Measurements from ENCODE around the gene PRR13.

PRR13 gene

DNA sequence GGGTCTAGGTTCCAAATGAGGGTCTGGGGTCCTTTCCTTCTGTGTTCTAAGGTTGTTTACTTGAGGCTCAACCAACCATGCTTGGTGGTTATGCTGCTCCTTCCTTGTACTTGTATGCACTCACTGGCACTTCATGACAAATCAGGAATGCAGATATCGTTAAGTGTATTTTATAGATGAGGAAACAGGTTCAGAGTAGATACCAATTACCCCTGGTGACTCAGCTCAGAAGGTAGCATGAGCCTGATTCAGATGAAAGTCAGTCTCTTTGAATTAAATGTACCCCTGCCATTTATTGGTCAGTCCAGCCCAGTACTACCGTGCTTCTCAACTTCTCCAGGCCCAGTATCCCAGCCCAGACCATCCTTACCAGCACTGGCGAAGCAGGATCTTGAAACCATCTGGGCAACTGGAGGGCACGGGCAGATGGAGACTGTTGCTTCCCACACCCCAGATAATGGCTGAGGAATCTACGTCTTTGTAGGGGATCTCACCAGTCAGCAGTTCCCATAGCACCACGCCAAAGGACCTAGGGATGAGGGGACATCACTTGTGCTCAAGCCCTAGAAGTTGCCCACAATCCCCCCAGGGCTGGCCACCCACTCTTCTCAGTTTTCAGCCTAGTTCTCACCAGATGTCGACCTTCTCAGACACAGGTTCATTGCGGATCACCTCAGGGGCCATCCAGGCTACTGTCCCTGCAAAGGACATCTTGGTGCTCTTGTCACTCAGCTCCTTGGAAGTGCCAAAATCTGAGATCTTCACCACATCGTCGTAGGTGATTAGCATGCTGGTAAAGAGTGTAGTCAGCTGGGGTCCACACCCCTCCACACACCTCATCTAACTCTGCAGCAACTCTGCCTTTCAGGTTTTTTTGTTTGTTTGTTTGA lies 43.4 kb downstream of the PRR13 start:
- TF ChIP-seq, protein P1, sequence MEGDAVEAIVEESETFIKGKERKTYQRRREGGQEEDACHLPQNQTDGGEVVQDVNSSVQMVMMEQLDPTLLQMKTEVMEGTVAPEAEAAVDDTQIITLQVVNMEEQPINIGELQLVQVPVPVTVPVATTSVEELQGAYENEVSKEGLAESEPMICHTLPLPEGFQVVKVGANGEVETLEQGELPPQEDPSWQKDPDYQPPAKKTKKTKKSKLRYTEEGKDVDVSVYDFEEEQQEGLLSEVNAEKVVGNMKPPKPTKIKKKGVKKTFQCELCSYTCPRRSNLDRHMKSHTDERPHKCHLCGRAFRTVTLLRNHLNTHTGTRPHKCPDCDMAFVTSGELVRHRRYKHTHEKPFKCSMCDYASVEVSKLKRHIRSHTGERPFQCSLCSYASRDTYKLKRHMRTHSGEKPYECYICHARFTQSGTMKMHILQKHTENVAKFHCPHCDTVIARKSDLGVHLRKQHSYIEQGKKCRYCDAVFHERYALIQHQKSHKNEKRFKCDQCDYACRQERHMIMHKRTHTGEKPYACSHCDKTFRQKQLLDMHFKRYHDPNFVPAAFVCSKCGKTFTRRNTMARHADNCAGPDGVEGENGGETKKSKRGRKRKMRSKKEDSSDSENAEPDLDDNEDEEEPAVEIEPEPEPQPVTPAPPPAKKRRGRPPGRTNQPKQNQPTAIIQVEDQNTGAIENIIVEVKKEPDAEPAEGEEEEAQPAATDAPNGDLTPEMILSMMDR (IDR thresholded peaks at IDR 0.05; ENCODE audit: borderline replicate concordance, insufficient read depth, low read depth, low read length) = no peak
- H3K4me3 ChIP-seq (ENCODE audit: low read depth, low read length) = no peak overlapping the region

DNA sequence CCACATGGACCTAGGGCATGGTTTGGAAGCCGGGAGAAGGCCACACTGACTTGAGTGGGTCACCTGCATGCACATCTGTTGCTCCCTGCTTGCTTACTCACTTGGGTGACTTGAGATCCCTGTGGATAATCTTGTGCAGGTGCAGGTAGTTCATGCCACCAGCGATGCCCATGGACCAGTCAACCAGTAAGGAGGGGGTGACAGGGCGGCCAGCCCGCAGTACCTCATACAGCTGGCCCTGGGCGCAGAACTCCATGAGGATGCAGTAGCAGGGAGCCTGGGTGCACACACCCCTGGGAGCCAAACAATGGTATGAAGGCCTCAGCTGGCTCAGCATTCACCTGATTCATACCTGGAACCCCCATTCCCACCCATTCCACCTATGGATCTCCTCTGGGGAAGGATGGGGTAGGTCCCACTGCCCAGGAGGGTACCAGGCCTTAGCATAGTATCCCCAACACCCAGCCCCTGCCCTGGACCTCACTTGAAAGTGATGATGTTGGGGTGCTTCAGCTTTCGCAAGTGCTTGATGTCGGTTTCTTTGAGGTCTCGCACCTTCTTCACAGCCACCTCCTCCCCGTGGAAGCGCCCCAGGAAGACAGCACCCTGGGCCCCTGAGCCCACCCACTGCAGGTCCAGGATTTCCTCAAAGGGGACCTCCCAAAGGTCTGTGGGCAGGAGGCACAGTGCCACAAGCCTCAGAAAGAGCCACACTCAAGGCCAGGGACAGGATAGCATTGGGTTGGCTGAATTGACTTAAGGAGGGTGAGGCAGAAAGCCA lies 44.6 kb downstream of the PRR13 start:
- no peak overlapping the region for H3K4me3 ChIP-seq (ENCODE audit: low read depth, low read length)
- TF ChIP-seq, protein P1 (IDR thresholded peaks at IDR 0.05; ENCODE audit: borderline replicate concordance, insufficient read depth, low read depth, low read length) = no peak

DNA sequence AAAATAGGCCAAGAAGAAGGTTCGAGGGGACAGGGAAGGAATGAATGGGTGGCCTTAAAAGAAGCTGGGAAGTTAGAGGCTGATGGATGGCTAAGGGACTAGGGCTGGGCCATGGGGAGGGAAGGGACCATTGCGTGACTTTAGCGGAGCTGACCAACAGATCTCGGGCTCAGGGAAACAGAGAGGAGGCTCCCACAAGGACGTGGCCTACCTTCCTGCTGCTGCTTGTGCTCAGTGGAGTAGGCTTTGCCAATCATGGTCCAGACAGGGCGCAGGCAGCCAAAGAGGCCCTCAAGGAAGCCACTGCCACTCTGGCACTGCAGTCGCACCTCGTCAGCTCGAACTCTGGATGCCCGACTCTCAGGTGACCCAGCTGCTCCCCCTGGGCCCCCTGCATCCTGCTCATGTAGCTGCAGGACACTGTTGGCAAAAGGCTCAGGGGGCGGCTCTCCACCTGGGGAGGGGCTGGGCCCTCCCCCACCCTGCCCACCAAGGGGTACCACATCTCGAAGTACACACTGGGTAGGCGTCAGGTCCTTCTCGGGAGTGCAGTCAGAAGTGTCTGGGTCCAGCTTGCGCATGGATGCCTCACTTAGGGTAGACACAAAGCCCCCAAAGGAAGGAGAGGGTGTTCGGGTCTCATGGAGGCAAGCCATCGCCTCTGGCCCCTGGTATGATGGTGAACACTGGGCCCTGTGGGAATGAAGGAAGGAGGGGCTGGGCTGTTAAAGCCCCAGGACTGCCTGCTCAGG lies 45.4 kb downstream of the PRR13 start:
- H3K4me3 ChIP-seq (ENCODE audit: low read depth, low read length) = no peak overlapping the region
- TF ChIP-seq, protein P1 (IDR thresholded peaks at IDR 0.05; ENCODE audit: borderline replicate concordance, insufficient read depth, low read depth, low read length) = no peak

DNA sequence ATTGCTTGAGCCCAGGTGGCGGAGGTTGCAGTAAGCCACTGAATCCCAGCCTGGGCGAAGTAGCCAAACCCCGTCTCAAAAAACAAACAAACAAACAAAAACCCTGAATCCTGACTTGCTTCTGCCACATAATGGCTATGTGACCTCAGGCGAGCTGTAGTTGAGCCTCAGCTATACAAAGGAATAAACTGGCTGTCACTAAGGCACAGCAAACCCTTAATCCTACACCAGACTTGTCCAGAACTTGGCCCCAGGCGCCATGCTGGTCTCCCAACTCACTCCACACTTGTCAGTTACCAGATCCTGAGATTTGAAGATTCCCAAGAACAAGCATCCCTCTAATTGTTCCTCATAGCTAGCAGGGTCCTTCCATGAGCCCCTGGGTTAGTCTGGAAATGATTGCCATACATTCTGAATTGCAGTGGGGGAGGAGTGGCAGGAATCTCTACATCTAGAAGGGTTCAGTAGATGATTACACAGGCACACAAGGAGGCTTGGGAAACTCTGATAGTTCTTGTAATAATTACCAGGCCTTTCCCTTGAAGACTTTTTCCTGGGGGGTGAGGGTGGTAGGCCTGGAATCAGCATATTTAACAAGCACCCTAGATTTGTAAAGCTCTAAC lies 47.8 kb downstream of the PRR13 start:
- TF ChIP-seq, protein P1 (IDR thresholded peaks at IDR 0.05; ENCODE audit: borderline replicate concordance, insufficient read depth, low read depth, low read length) = no peak
- no peak overlapping the region for H3K4me3 ChIP-seq (ENCODE audit: low read depth, low read length)

DNA sequence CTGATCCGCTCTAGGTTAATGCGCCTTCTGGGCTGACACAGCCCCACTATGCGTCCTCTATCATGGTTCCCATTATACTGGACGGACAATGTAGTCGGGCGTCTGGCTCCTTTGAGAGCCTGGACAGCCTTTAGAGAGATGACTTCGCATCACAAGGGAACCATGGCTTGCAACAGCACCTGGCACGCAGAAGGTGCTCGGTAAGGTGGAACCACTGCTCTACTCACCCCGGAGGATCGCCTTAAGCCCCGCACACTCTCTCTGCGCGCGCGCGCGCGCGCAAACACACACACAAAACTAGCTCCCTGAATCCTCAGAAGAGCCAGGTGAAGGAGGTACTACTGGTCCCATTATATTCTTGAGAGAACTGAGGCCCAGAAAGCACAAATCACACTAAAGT lies 50.7 kb downstream of the PRR13 start:
- H3K4me3 ChIP-seq (ENCODE audit: low read depth, low read length) = no peak overlapping the region
- TF ChIP-seq, protein P1 (IDR thresholded peaks at IDR 0.05; ENCODE audit: borderline replicate concordance, insufficient read depth, low read depth, low read length) = no peak

DNA sequence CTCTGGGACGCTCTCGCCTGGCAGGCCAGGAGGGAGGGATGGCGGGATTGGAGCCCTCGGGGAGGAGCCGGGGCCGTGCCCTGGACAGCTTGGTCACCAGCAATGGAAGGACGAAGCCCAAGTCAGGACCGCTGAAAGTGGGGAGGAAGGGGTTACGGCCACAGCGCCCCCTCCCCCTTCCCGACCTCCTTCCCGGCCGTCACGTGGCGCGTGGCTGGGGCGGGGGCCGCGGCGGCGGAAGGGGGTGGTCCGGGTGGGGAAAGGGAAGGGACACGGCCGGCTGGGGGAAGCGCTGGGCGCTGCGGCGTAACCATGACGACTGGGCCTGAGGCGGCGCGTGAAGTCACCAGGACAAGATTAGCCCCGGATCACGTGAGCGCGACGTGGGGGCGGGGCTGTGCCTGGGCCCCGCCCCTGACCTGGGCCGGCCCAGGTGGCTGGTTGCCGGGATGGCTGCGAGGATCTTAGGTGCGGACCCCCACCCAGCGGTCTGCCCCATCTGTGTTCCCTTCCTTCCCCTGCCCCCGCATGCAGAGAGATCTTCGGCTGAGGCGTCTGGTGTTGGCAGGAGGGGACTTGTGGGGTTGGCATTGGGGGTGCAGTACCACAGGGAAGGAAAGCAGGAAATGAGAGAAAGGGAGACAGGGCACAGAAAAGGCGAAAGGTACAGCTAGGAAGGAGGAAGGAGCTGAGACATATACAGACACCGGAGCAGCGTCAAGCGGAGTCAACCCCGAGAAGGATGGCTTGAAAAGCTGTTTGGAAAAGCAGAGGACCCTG lies 51.5 kb downstream of the PRR13 start:
- TF ChIP-seq, protein P1 (IDR thresholded peaks at IDR 0.05; ENCODE audit: borderline replicate concordance, insufficient read depth, low read depth, low read length) = no peak

More for the DNA sequence above, 51.5 kb downstream of the PRR13 start:
- H3K4me3 ChIP-seq (ENCODE audit: low read depth, low read length) = peak overlapping the region; percentile 49
